Fibroblast of skin of abdomen (primary cell): ENCODE data around the gene MPL.
"Not testable (repeated sequence)": the region's sequence is repeated elsewhere in the genome, so short reads cannot be mapped to it uniquely, and the experiment has no call there.

Experiments
- DNase-seq: peaks from one replicate; pipeline ENCODE4 v3.0.0-alpha.2; 2013

MPL gene

GRCh38 chr1:43358121-43358745, 20.6 kb downstream of the MPL start:
- peak; percentile 31 for DNase-seq

- DNase-seq = peak; percentile 96
Measured at GRCh38 chr1:43358746-43359693, 21.4 kb downstream of the MPL start, which contains the start of gene CDC20. Gene CDC20, plus strand, starts transcription at chr1:43358981. Its CDS starts 235 bp downstream, at chr1:43359216.

- no peak for DNase-seq
Measured at GRCh38 chr1:43359696-43360095, 22.1 kb downstream of the MPL start.

GRCh38 chr1:43360616-43361015, 23.0 kb downstream of the MPL start:
- no peak for DNase-seq

- DNase-seq = no peak
Measured at GRCh38 chr1:43363283-43363934, 25.8 kb downstream of the MPL start.

GRCh38 chr1:43363935-43364525, 26.4 kb downstream of the MPL start:
- DNase-seq = no peak

- no peak for DNase-seq
Measured at GRCh38 chr1:43365678-43366077, 28.1 kb downstream of the MPL start.

- DNase-seq = no peak
Measured at GRCh38 chr1:43366179-43366578, 28.6 kb downstream of the MPL start.

- no peak for DNase-seq
Measured at GRCh38 chr1:43366601-43367025, 29.0 kb downstream of the MPL start.

- no peak for DNase-seq
Measured at GRCh38 chr1:43367026-43367903, 29.6 kb downstream of the MPL start.

GRCh38 chr1:43367904-43368645, 30.5 kb downstream of the MPL start, which contains the start of gene ELOVL1:
Gene ELOVL1, minus strand, starts transcription at chr1:43368011. Its CDS starts 2,402 bp downstream, at chr1:43365609.
- DNase-seq = peak; percentile 86

GRCh38 chr1:43368646-43369020, 31.0 kb downstream of the MPL start:
- no peak for DNase-seq

GRCh38 chr1:43369779-43370178, 32.2 kb downstream of the MPL start:
- DNase-seq = not testable (repeated sequence)

GRCh38 chr1:43370564-43370963, 32.9 kb downstream of the MPL start:
- no peak for DNase-seq

- no peak for DNase-seq
Measured at GRCh38 chr1:43372172-43372571, 34.6 kb downstream of the MPL start.

- DNase-seq = peak; percentile 74
Measured at GRCh38 chr1:43373066-43373940, 35.7 kb downstream of the MPL start.

- no peak for DNase-seq
Measured at GRCh38 chr1:43376723-43377235, 39.2 kb downstream of the MPL start.

GRCh38 chr1:43377831-43378230, 40.2 kb downstream of the MPL start:
- DNase-seq = no peak

- DNase-seq = no peak
Measured at GRCh38 chr1:43379476-43379875, 41.9 kb downstream of the MPL start.

GRCh38 chr1:43381612-43382011, 44.0 kb downstream of the MPL start:
- no peak for DNase-seq
